GM19452 (cell line): ENCODE results near the gene NINJ2.
A peak's percentile ranks its signal among the peaks of the same experiment; 100 is the strongest.

Source experiments
- ATAC-seq: cut with Tn5 transposase; IDR thresholded peaks from one replicate; pipeline ENCODE4 v1.9.1; 2021; ENCODE audit not compliant: unreplicated experiment

Gene NINJ2

GRCh38 chr12:571795-572531 lies 91.3 kb downstream of the NINJ2 start:
- no peak for ATAC-seq

- ATAC-seq = no peak
Measured at GRCh38 chr12:570921-571794, 92.1 kb downstream of the NINJ2 start.

- no peak for ATAC-seq
Measured at GRCh38 chr12:570435-570920, 92.8 kb downstream of the NINJ2 start.

GRCh38 chr12:569803-570434 lies 93.3 kb downstream of the NINJ2 start:
- peak; percentile 72 for ATAC-seq

GRCh38 chr12:569091-569676 lies 94.1 kb downstream of the NINJ2 start:
- ATAC-seq = no peak

- no peak for ATAC-seq
Measured at GRCh38 chr12:568486-568885, 94.8 kb downstream of the NINJ2 start.

GRCh38 chr12:565589-566105 lies 97.6 kb downstream of the NINJ2 start:
- ATAC-seq = no peak

- ATAC-seq = no peak
Measured at GRCh38 chr12:565161-565560, 98.1 kb downstream of the NINJ2 start.

- no peak for ATAC-seq
Measured at GRCh38 chr12:563787-564298, 99.4 kb downstream of the NINJ2 start.

GRCh38 chr12:563250-563781 lies 99.9 kb downstream of the NINJ2 start:
- ATAC-seq = no peak

GRCh38 chr12:562634-563033 lies 100.6 kb downstream of the NINJ2 start:
- ATAC-seq = no peak

- no peak for ATAC-seq
Measured at GRCh38 chr12:561908-562593, 101.2 kb downstream of the NINJ2 start.

GRCh38 chr12:561391-561705 lies 101.9 kb downstream of the NINJ2 start:
- no peak for ATAC-seq

GRCh38 chr12:560691-561390 lies 102.4 kb downstream of the NINJ2 start:
- ATAC-seq = no peak

- ATAC-seq = no peak
Measured at GRCh38 chr12:559906-560455, 103.3 kb downstream of the NINJ2 start.

GRCh38 chr12:559208-559905 lies 103.9 kb downstream of the NINJ2 start:
- ATAC-seq = no peak

GRCh38 chr12:558580-558979 lies 104.7 kb downstream of the NINJ2 start:
- no peak for ATAC-seq

- no peak for ATAC-seq
Measured at GRCh38 chr12:556498-556897, 106.7 kb downstream of the NINJ2 start.

GRCh38 chr12:554001-554285 lies 109.3 kb downstream of the NINJ2 start:
- ATAC-seq = no peak
